HFFc6 (cell line): Measurements from ENCODE around the gene FBLN2. TPM values are rescaled to one million over a fixed set of nuclear protein-coding genes. Genes with fewer than 3 reads are reported as not detected.

Experiments
- DNase-seq: peaks from one replicate; pipeline ENCODE4 v3.0.0-alpha.2; 2018
- H3K27ac Mint-ChIP-seq: 2 replicates; pipeline ENCODE4 v1.8.0; 2020; ENCODE audit warnings: mild to moderate bottlenecking, mixed read lengths
- H3K27me3 Mint-ChIP-seq: 2 replicates; pipeline ENCODE4 v1.8.0; 2021; ENCODE audit warnings: mild to moderate bottlenecking, moderate library complexity, mixed read lengths; ENCODE audit not compliant: insufficient read depth
- H3K36me3 Mint-ChIP-seq: 2 replicates; pipeline ENCODE4 v1.8.0; 2021; ENCODE audit warnings: low read depth, mixed read lengths
- H3K4me1 Mint-ChIP-seq: 2 replicates; pipeline ENCODE4 v1.8.0; 2020; ENCODE audit warnings: low read depth, mixed read lengths
- H3K4me3 Mint-ChIP-seq: 2 replicates; pipeline ENCODE4 v1.8.0; 2020; ENCODE audit warnings: mild to moderate bottlenecking, moderate library complexity, mixed read lengths
- H3K9me3 Mint-ChIP-seq: 2 replicates; pipeline ENCODE4 v1.8.0; 2020; ENCODE audit warnings: mild to moderate bottlenecking, mixed read lengths
- total RNA-seq, 6 experiments: library from RNA; stranded (reverse); fragmentation: NEBNext Ultra II Directional; extraction: Animal tissue kit (Norgen Biotek cat#: 25700); gene quantifications; 2 replicates in 1 of 6; 3 replicates in 5 of 6; pipeline ENCODE4 v1.2.3, GENCODE V29; 2021
- TF ChIP-seq, protein P1 (sequence below): fragments of 200-600 bp; sonication (generic); IDR thresholded peaks from 2 replicates; pipeline ENCODE4 v1.5.0; 2021; ENCODE audit warnings: antibody characterized with exemption, mild to moderate bottlenecking

The FBLN2 gene
- total RNA-seq, 6 experiments from 2014 or later = 55.7 to 84.5 (median 69.4) TPM

GRCh38 chr3:13611221-13611620, 62.3 kb downstream of the FBLN2 start:
- Mint-ChIP-seq H3K9me3 (peaks cover 6% of the 10 kb centered on the region; the same call in 1 of the 2 replicates), H3K27ac (no peak overlapping the region), H3K4me1 (peaks cover 9% of the 10 kb centered on the region; the same call in 1 of the 2 replicates), H3K4me3 (no peak overlapping the region), H3K27me3 (no peaks in the 10 kb centered on the region; the same call in none of the 2 replicates), H3K36me3 (peaks cover 47% of the 10 kb centered on the region)
- no peak for DNase-seq
- TF ChIP-seq, protein P1, sequence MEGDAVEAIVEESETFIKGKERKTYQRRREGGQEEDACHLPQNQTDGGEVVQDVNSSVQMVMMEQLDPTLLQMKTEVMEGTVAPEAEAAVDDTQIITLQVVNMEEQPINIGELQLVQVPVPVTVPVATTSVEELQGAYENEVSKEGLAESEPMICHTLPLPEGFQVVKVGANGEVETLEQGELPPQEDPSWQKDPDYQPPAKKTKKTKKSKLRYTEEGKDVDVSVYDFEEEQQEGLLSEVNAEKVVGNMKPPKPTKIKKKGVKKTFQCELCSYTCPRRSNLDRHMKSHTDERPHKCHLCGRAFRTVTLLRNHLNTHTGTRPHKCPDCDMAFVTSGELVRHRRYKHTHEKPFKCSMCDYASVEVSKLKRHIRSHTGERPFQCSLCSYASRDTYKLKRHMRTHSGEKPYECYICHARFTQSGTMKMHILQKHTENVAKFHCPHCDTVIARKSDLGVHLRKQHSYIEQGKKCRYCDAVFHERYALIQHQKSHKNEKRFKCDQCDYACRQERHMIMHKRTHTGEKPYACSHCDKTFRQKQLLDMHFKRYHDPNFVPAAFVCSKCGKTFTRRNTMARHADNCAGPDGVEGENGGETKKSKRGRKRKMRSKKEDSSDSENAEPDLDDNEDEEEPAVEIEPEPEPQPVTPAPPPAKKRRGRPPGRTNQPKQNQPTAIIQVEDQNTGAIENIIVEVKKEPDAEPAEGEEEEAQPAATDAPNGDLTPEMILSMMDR = no peak

DNA sequence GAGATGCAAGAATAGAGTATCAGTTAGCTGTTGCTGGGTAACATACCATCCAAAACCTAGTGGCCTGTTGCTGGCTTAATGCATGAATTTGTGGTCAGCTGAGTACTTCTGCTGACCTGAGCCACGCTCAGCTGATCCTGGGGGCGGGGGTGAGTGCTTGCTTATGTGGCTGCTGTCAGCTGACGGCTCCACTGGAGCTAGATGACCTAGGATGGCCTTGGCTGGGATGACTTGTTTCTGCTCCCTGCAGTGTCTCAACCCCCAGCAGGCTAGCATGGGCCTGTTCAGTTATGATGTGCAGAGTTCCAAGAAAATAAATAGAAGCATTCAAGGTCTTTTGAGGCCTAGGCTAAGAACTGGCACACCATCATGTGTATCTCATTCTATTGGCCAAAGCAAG, 63.9 kb downstream of the FBLN2 start:
- H3K4me3 Mint-ChIP-seq = no peak overlapping the region
- no peak overlapping the region for H3K27ac Mint-ChIP-seq
- H3K9me3 Mint-ChIP-seq = peaks cover 6% of the 10 kb centered on the region; the same call in 1 of the 2 replicates
- peaks cover 53% of the 10 kb centered on the region for H3K36me3 Mint-ChIP-seq
- no peaks in the 10 kb centered on the region; the same call in none of the 2 replicates for H3K27me3 Mint-ChIP-seq
- no peak for DNase-seq
- TF ChIP-seq, protein P1 = no peak
- H3K4me1 Mint-ChIP-seq = peaks cover 9% of the 10 kb centered on the region; the same call in 1 of the 2 replicates

- TF ChIP-seq, protein P1 = no peak
- H3K9me3 Mint-ChIP-seq = peaks cover 6% of the 10 kb centered on the region; the same call in 1 of the 2 replicates
- DNase-seq = no peak
- no peaks in the 10 kb centered on the region; the same call in none of the 2 replicates for H3K27me3 Mint-ChIP-seq
- H3K4me1 Mint-ChIP-seq = peaks cover 2% of the 10 kb centered on the region; the same call in 1 of the 2 replicates
- H3K36me3 Mint-ChIP-seq = peaks cover 53% of the 10 kb centered on the region
- H3K4me3 Mint-ChIP-seq = no peak overlapping the region
- H3K27ac Mint-ChIP-seq = no peak overlapping the region
Measured at GRCh38 chr3:13613343-13614190, 64.6 kb downstream of the FBLN2 start.

DNA sequence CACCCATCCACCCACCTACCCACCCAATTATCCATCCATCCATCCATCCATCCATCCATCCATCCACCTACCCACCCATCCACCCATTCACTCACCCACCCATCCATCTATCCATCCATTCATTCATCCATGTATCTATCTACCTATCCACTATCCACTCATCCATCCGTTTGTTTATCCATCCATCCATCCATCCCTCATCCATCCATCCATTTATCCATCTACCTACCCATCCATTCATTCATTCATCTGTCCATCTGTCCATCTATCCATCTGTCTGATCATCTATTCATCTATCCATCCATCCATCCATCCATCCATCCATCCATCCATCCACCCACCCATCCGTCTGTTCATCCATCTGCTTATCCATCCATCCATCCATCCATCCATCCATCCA, 65.7 kb downstream of the FBLN2 start:
- peaks cover 52% of the 10 kb centered on the region for H3K36me3 Mint-ChIP-seq
- TF ChIP-seq, protein P1 = no peak
- H3K4me3 Mint-ChIP-seq = no peak overlapping the region
- no peak for DNase-seq
- H3K9me3 Mint-ChIP-seq = peaks cover 6% of the 10 kb centered on the region; the same call in 1 of the 2 replicates
- no peaks in the 10 kb centered on the region; the same call in none of the 2 replicates for H3K27me3 Mint-ChIP-seq
- no peaks in the 10 kb centered on the region for H3K4me1 Mint-ChIP-seq
- H3K27ac Mint-ChIP-seq = no peak overlapping the region

GRCh38 chr3:13615019-13615528, 66.1 kb downstream of the FBLN2 start:
- peaks cover 6% of the 10 kb centered on the region; the same call in 1 of the 2 replicates for H3K9me3 Mint-ChIP-seq
- H3K27me3 Mint-ChIP-seq = no peaks in the 10 kb centered on the region; the same call in none of the 2 replicates
- H3K36me3 Mint-ChIP-seq = peaks cover 48% of the 10 kb centered on the region
- no peaks in the 10 kb centered on the region for H3K4me1 Mint-ChIP-seq
- no peak overlapping the region for H3K27ac Mint-ChIP-seq
- TF ChIP-seq, protein P1 = no peak
- DNase-seq = no peak
- H3K4me3 Mint-ChIP-seq = no peak overlapping the region
